Testis (tissue), 5 donors: ENCODE results near the gene DLG2. TPM values are rescaled to one million over a fixed set of nuclear protein-coding genes. Genes with fewer than 3 reads are reported as not detected.
A peak's percentile ranks its signal among the peaks of the same experiment; 100 is the strongest.
"Not testable (repeated sequence)": the region's sequence is repeated elsewhere in the genome, so short reads cannot be mapped to it uniquely, and the experiment has no call there.

Experiments
- DNase-seq: peaks from one replicate; pipeline ENCODE4 v3.0.0-alpha.2; 2019
- H3K27ac ChIP-seq, 2 donors: fragments of 200-600 bp; sonication (generic); one replicate each; pipeline ENCODE4 v1.5.1; 2019
- H3K27me3 ChIP-seq: fragments of 200-600 bp; sonication (generic); one replicate; pipeline ENCODE4 v1.5.1; 2019
- H3K36me3 ChIP-seq: fragments of 200-600 bp; sonication (generic); one replicate; pipeline ENCODE4 v1.5.1; 2017; ENCODE audit warnings: low read depth; ENCODE audit errors: missing control alignments
- H3K4me1 ChIP-seq: fragments of 200-600 bp; sonication (generic); one replicate; pipeline ENCODE4 v1.5.1; 2019
- H3K4me3 ChIP-seq, 2 donors: fragments of 200-600 bp; sonication (generic); one replicate each; pipeline ENCODE4 v1.5.1; 2017 to 2019
- H3K9me3 ChIP-seq: fragments of 200-600 bp; sonication (generic); one replicate; pipeline ENCODE4 v1.5.1; 2017
- CTCF ChIP-seq, 3 experiments: fragments of 450-650 bp in 2 of 3; fragments of 200-600 bp in 1 of 3; sonication (generic) in 1 of 3; IDR thresholded peaks; one replicate each; pipeline ENCODE4 v1.5.1; 2016 to 2019; ENCODE audit warnings: antibody characterized with exemption in 3 of 3, mild to moderate bottlenecking in 2 of 3, moderate library complexity in 1 of 3
- POLR2A ChIP-seq: fragments of 450-650 bp; IDR thresholded peaks from one replicate; pipeline ENCODE4 v1.6.1; 2017; ENCODE audit warnings: antibody characterized with exemption, mild to moderate bottlenecking, moderate library complexity
- WGBS, 2 donors: methylation state at CpG; one replicate each; pipeline ENCODE4 v1.1.5; 2018; 5-methylcytosine and 5-hydroxymethylcytosine counted together
- intact Hi-C: fragments of 100-400 bp; cut with DNase I; formaldehyde crosslinking; loops from one replicate; pipeline ENCODE4 v1.15.1; 2023; ENCODE audit warnings: low total_unique reads
- long read RNA-seq, 2 donors: transcript quantifications; one replicate each; lab custom pipeline, GENCODE V29; 2026
- polyA plus RNA-seq: library from polyadenylated mRNA; stranded (reverse); fragments of 350-450 nt; fragmentation: Illumina TruSeq; extraction: RNeasy Lipid Tissue Mini Kit (QIAGEN cat#74804); gene quantifications from one replicate; pipeline ENCODE4 v1.2.3, GENCODE V29; 2014; ENCODE audit warnings: low read depth, low replicate concordance; ENCODE audit not compliant: insufficient read depth
- total RNA-seq, 2 donors: library from RNA; depleted of rRNA; stranded (reverse); fragments of >200 nt; gene quantifications; one replicate each; pipeline ENCODE4 v1.2.3, GENCODE V29; 2016

Gene DLG2
- 10 to 100 TPM; 13.8 to 14.1 TPM for total RNA-seq
- polyA plus RNA-seq = 23.0 TPM
- long read RNA-seq, donor 1 = 0 reads
- long read RNA-seq, donor 2 = 0 reads

GRCh38 chr11:85627332-85627997 is at the start of gene DLG2:
DLG2 (minus strand) TSS chr11:85627344.
- intact Hi-C loops = no loop called here
- H3K4me1 ChIP-seq = peaks cover 3% of the 10 kb centered on the region

GRCh38 chr11:85673393-85673792 is 46.2 kb upstream of the DLG2 start:
- Histone ChIP-seq H3K4me3 (no peak overlapping the region), H3K4me1 (no peaks in the 10 kb centered on the region), H3K36me3 (no peaks in the 10 kb centered on the region), H3K9me3 (no peaks in the 10 kb centered on the region), H3K27me3 (no peaks in the 10 kb centered on the region), H3K27ac (no peak overlapping the region)
- intact Hi-C loops = no loop called here
- WGBS, 2 donors = 95 to 96% methylated on average over 3 of the region's 3 CpGs
- DNase-seq = no peak
- TF ChIP-seq POLR2A (no peak), CTCF (IDR thresholded peaks at IDR 0.05) (no peak)

More at GRCh38 chr11:85627332-85627997, at the start of gene DLG2:
- H3K27ac ChIP-seq = peak within 1 kb of the TSS; percentile 95 to 96
- no peak for TF ChIP-seq CTCF (IDR thresholded peaks at IDR 0.05)
- TF ChIP-seq POLR2A = no peak
- peak within 1 kb of the TSS; percentile 66 to 84 for H3K4me3 ChIP-seq
- H3K9me3 ChIP-seq = no peaks in the 10 kb centered on the region
- no peaks in the 10 kb centered on the region for H3K36me3 ChIP-seq
- H3K27me3 ChIP-seq = no peaks in the 10 kb centered on the region
- peak; percentile 30 for DNase-seq
- 0 to 1% methylated on average over 19 to 23 of the region's 23 CpGs for WGBS, 2 donors

GRCh38 chr11:85672105-85672902 is 45.2 kb upstream of the DLG2 start:
- intact Hi-C loops = no loop called here
- H3K27me3 ChIP-seq = no peaks in the 10 kb centered on the region
- no peak overlapping the region for H3K27ac ChIP-seq
- no peaks in the 10 kb centered on the region for H3K4me1 ChIP-seq
- no peak for DNase-seq
- no peaks in the 10 kb centered on the region for H3K9me3 ChIP-seq
- TF ChIP-seq POLR2A (no peak), CTCF (IDR thresholded peaks at IDR 0.05) (no peak)
- WGBS, 2 donors = 90 to 94% methylated on average over 6 to 8 of the region's 8 CpGs
- no peak overlapping the region for H3K4me3 ChIP-seq
- H3K36me3 ChIP-seq = no peaks in the 10 kb centered on the region

- H3K36me3 ChIP-seq, H3K9me3 ChIP-seq, H3K4me1 ChIP-seq, H3K27me3 ChIP-seq, H3K4me3 ChIP-seq, H3K27ac ChIP-seq, intact Hi-C loops, DNase-seq: not testable (repeated sequence)
Observed at GRCh38 chr11:85670949-85671663, 44.0 kb upstream of the DLG2 start.

GRCh38 chr11:85668157-85668556 is 41.0 kb upstream of the DLG2 start:
- intact Hi-C loops = no loop called here
- TF ChIP-seq POLR2A (no peak), CTCF (IDR thresholded peaks at IDR 0.05) (no peak)
- no peaks in the 10 kb centered on the region for H3K27me3 ChIP-seq
- no peaks in the 10 kb centered on the region for H3K9me3 ChIP-seq
- H3K36me3 ChIP-seq = no peaks in the 10 kb centered on the region
- no peak for DNase-seq
- no peaks in the 10 kb centered on the region for H3K4me1 ChIP-seq
- no peak overlapping the region for H3K4me3 ChIP-seq
- no peak overlapping the region for H3K27ac ChIP-seq
- 84 to 91% methylated on average over 1 of the region's 1 CpG for WGBS, 2 donors
